OCI-LY7 (cell line): ENCODE results near the gene FOXP1.

Source experiments
- CTCF ChIP-seq: fragments of 200-600 bp; sonication (generic); conservative IDR thresholded peaks from 2 replicates; pipeline ENCODE4 v1.5.1; 2014; ENCODE audit warnings: mild to moderate bottlenecking, antibody characterized with exemption, low read length, moderate library complexity, mixed read lengths
- EZH2phosphoT487 ChIP-seq: fragments of 200-600 bp; sonication (generic); IDR thresholded peaks from 2 replicates; pipeline ENCODE4 v1.6.1; 2018; ENCODE audit warnings: low read depth, borderline replicate concordance, mild to moderate bottlenecking, mixed run types, antibody characterized with exemption, low read length, moderate library complexity, mixed read lengths

GRCh38 chr3:71241246-71241901, 342.2 kb downstream of the FOXP1 start:
- TF ChIP-seq CTCF (no peak), EZH2phosphoT487 (no peak)
